ENCODE data around the gene RSPH3. TPM values are rescaled to one million over a fixed set of nuclear protein-coding genes. Genes with fewer than 3 reads are reported as not detected.

Gene RSPH3
- total and polyA plus RNA-seq, 2 of the 13 experiments (the other 11 are each of a cell fraction or from before 2014, with no cell fraction given) = 1.3 to 3.5 TPM

GRCh38 chr6:158999666-159000403 lies at the start of gene RSPH3 (continued):
- peak; percentile 88 for TF ChIP-seq GMEB1 (CRISPR knock-in tag; IDR thresholded peaks at IDR 0.05; ENCODE audit: borderline replicate concordance)
- TF ChIP-seq ZSCAN9 (CRISPR knock-in tag; IDR thresholded peaks at IDR 0.05; ENCODE audit: borderline replicate concordance) = peak; percentile 91
- no peak for TF ChIP-seq MAFF (IDR thresholded peaks at IDR 0.05; ENCODE audit: low read depth, low read length)
- no peak for TF ChIP-seq BHLHE40 (IDR thresholded peaks at IDR 0.05; ENCODE audit: low read length)
- peak; percentile 98 for TF ChIP-seq ZNF337 (CRISPR knock-in tag; IDR thresholded peaks at IDR 0.05; ENCODE audit: borderline replicate concordance, low read depth)
- TF ChIP-seq SIN3A (IDR thresholded peaks at IDR 0.05; ENCODE audit: borderline replicate concordance, low read depth, low read length) = peak; percentile 98
- peak; percentile 75 for TF ChIP-seq TP53 (CRISPR knock-in tag; conservative IDR thresholded peaks at IDR 0.05)
- no peak for TF ChIP-seq ZFP36 (IDR thresholded peaks at IDR 0.05; ENCODE audit: borderline replicate concordance, low read depth, low read length, partially characterized antibody)
- peak; percentile 97 for TF ChIP-seq ZNF619 (CRISPR knock-in tag; IDR thresholded peaks at IDR 0.05)
- TF ChIP-seq ZNF660 (CRISPR knock-in tag; IDR thresholded peaks at IDR 0.05; ENCODE audit: borderline replicate concordance, low read depth) = no peak; the same call in 1 of the 2 replicates
- peak; percentile 99 for TF ChIP-seq TBX2 (CRISPR knock-in tag; IDR thresholded peaks at IDR 0.05; ENCODE audit: borderline replicate concordance)
- peak; percentile 92 for TF ChIP-seq E2F5 (CRISPR knock-in tag; conservative IDR thresholded peaks at IDR 0.05)
- peak; percentile 99 for TF ChIP-seq MYC (CRISPR knock-in tag; IDR thresholded peaks at IDR 0.05; ENCODE audit: borderline replicate concordance)
- peak; percentile 55; the same call in 1 of the 2 replicates for TF ChIP-seq GLI4 (CRISPR knock-in tag; IDR thresholded peaks at IDR 0.05; ENCODE audit: borderline replicate concordance)
- TF ChIP-seq HNF4G (IDR thresholded peaks at IDR 0.05; ENCODE audit: borderline replicate concordance, low read depth, low read length) = peak; percentile 42; the same call in 1 of the 2 replicates
- TF ChIP-seq HNF4G (CRISPR knock-in tag; IDR thresholded peaks at IDR 0.05; ENCODE audit: borderline replicate concordance, low read depth) = peak; percentile 80
- peak; percentile 75; the same call in 1 of the 2 replicates for TF ChIP-seq CHCHD3 (CRISPR knock-in tag; IDR thresholded peaks at IDR 0.05)
- TF ChIP-seq PRDM10 (CRISPR knock-in tag; IDR thresholded peaks at IDR 0.05; ENCODE audit: low read depth) = no peak
- TF ChIP-seq RBM22 (optimal IDR thresholded peaks at IDR 0.05; ENCODE audit: low read length) = peak; percentile 87
- TF ChIP-seq NFATC3 (CRISPR knock-in tag; IDR thresholded peaks at IDR 0.05) = no peak; the same call in 1 of the 2 replicates
- TF ChIP-seq SP1 (IDR thresholded peaks at IDR 0.05) = no peak
- TF ChIP-seq SP1 (CRISPR knock-in tag; IDR thresholded peaks at IDR 0.05) = peak; percentile 96
- peak; percentile 87; the same call in 1 of the 2 replicates for TF ChIP-seq ZBTB8A (CRISPR knock-in tag; IDR thresholded peaks at IDR 0.05; ENCODE audit: borderline replicate concordance, low read depth)
